MCF 10A (cell line): ENCODE measurements around the gene GAS6. TPM values are rescaled to one million over a fixed set of nuclear protein-coding genes. Genes with fewer than 3 reads are reported as not detected.

ENCODE experiments used
- BruUV-seq: library from RNA; stranded (reverse); fragments of 400-500 nt; replicated peaks from 2 replicates; lab custom pipeline; 2021; lab: Mats Ljungman, UMichigan
- CTCF ChIA-PET: fragments of 300-600 bp; sonication (Branson Sonifier 250); formaldehyde crosslinking; extraction: SDS; loops from one replicate; lab custom pipeline; 2021; ENCODE audit warnings: antibody characterized with exemption, inconsistent platforms; lab: Yijun Ruan, JAX
- POLR2A ChIA-PET: fragments of 300-600, 350-650 bp; sonication (Branson Sonifier 250); formaldehyde crosslinking; extraction: SDS; loops from one replicate; lab custom pipeline; 2020; ENCODE audit warnings: antibody characterized with exemption, inconsistent platforms; lab: Yijun Ruan, JAX
- DNase-seq: peaks from one replicate; pipeline ENCODE4 v3.0.0-alpha.2; 2018; ENCODE audit not compliant: unreplicated experiment
- H3K27ac Mint-ChIP-seq: one replicate; pipeline ENCODE4 v1.8.0; 2022; ENCODE audit warnings: mild to moderate bottlenecking, low read depth, mixed read lengths; ENCODE audit not compliant: unreplicated experiment
- H3K27me3 Mint-ChIP-seq: one replicate; pipeline ENCODE4 v1.8.0; 2022; ENCODE audit warnings: mixed read lengths; ENCODE audit not compliant: insufficient read depth, unreplicated experiment
- H3K36me3 Mint-ChIP-seq: one replicate; pipeline ENCODE4 v1.8.0; 2022; ENCODE audit warnings: mild to moderate bottlenecking, moderate library complexity, mixed read lengths; ENCODE audit not compliant: insufficient read depth, unreplicated experiment
- H3K4me1 Mint-ChIP-seq: one replicate; pipeline ENCODE4 v1.8.0; 2022; ENCODE audit warnings: mixed read lengths; ENCODE audit not compliant: insufficient read depth, unreplicated experiment
- H3K4me3 Mint-ChIP-seq: one replicate; pipeline ENCODE4 v1.8.0; 2022; ENCODE audit warnings: mild to moderate bottlenecking, moderate library complexity, mixed read lengths; ENCODE audit not compliant: unreplicated experiment
- H3K9me3 Mint-ChIP-seq: one replicate; pipeline ENCODE4 v1.8.0; 2022; ENCODE audit warnings: mixed read lengths; ENCODE audit not compliant: unreplicated experiment
- intact Hi-C: fragments of 100-400 bp; cut with micrococcal nuclease; formaldehyde crosslinking; loops from 2 replicates; pipeline ENCODE4 v1.14.1; 2022
- total RNA-seq: library from RNA; stranded (reverse); gene quantifications from 2 replicates; pipeline ENCODE4 v1.2.3, GENCODE V29; 2022
- TF ChIP-seq, protein P1 (sequence below): fragments of 200-600 bp; IDR thresholded peaks from one replicate; pipeline ENCODE4 v1.8.0; 2022; ENCODE audit warnings: antibody characterized with exemption, mild to moderate bottlenecking; ENCODE audit not compliant: unreplicated experiment

The GAS6 gene
- total RNA-seq, 1 experiment from 2014 or later = 92.3 TPM

DNA sequence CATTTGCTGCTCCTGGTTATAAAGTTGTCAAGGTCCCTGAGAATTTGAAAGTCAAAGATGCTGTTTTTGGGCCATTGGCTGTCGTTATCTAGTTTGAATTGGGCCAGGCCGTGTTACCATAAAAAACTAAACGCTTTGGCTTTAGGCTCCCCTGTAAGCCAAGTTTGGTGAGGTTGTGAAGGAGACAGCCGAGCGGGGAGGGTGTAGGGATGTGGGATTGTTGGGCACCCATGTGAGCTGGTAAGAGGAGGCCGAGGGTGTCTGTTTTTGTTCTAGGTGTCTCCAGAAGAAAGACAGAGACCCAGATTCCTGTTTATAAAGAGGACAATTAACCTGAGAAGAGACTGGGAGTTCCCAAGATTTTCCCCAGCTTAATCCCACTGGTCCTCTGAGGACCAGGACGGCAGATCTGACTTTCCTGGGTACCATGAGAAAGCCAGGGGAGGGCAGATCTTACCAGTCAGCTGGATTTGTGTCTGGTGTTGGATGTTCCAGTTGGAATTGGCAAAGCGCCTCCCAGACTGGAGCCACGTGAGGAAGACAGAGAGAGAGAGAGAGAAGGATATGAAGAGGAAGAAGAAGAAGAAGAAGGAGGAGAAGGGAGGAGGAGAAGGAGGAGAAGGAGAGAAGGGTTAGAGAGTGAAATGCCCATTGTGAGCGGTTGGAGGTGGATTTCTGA lies 79.8 kb downstream of the GAS6 start:
- TF ChIP-seq, protein P1, sequence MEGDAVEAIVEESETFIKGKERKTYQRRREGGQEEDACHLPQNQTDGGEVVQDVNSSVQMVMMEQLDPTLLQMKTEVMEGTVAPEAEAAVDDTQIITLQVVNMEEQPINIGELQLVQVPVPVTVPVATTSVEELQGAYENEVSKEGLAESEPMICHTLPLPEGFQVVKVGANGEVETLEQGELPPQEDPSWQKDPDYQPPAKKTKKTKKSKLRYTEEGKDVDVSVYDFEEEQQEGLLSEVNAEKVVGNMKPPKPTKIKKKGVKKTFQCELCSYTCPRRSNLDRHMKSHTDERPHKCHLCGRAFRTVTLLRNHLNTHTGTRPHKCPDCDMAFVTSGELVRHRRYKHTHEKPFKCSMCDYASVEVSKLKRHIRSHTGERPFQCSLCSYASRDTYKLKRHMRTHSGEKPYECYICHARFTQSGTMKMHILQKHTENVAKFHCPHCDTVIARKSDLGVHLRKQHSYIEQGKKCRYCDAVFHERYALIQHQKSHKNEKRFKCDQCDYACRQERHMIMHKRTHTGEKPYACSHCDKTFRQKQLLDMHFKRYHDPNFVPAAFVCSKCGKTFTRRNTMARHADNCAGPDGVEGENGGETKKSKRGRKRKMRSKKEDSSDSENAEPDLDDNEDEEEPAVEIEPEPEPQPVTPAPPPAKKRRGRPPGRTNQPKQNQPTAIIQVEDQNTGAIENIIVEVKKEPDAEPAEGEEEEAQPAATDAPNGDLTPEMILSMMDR = no peak
- intact Hi-C loops = no loop called here
- Mint-ChIP-seq H3K9me3 (no peaks in the 10 kb centered on the region), H3K27me3 (no peaks in the 10 kb centered on the region), H3K4me3 (peak overlapping the region; percentile 6), H3K36me3 (no peaks in the 10 kb centered on the region), H3K4me1 (peaks cover 6% of the 10 kb centered on the region), H3K27ac (peak overlapping the region; percentile 86)
- DNase-seq = peak; percentile 30
- POLR2A ChIA-PET = interaction anchor here (0.7 kb wide), 1 partner anchor 157 kb away, joined by 4 read pairs; no protein-coding TSS in a partner anchor
- no TSS peak for BruUV-seq
- CTCF ChIA-PET = no interaction called here

DNA sequence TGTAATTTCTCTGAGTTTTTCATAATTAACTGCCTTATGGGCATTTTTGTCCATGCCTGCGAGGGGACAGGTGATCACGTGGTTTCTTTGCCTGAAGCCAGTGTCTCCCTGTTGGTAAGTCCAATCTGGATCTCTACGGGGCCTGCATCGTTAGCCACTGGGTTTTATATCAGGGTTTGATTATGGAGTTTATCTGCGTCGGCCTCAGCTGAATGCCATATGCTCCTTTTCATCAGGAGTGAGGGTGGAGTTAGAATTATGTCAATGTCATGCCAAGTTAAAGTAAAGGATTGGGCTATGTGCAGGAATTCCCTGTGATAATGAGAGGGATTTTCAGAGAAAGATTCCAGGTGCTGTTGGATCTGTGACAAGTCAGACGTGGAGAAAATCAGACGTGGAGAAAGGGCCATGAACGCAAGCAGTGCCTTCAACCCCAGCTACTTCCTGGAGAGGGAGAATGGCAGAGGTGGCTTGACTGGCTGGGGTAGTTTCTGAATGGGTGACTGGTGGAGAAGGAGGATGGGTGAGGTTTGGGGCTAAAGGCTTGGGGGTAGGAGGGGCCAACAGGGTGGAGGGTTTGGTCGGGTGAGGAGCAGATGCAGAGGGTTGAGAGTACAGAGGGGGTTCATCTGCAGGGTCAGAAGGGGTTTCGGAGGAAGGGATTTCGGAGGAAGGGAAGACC lies 80.5 kb downstream of the GAS6 start:
- no peaks in the 10 kb centered on the region for H3K27me3 Mint-ChIP-seq
- H3K36me3 Mint-ChIP-seq = no peaks in the 10 kb centered on the region
- no peak overlapping the region for H3K4me3 Mint-ChIP-seq
- POLR2A ChIA-PET = interaction anchor here (0.6 kb wide), 2 partner anchors 60 to 152 kb away, joined by 3 read pairs; no protein-coding TSS in a partner anchor
- TF ChIP-seq, protein P1 = no peak
- CTCF ChIA-PET = interaction anchor here (0.7 kb wide), 2 partner anchors 10 to 30 kb away, joined by 4 read pairs; no protein-coding TSS in a partner anchor
- peak overlapping the region; percentile 86 for H3K27ac Mint-ChIP-seq
- peaks cover 6% of the 10 kb centered on the region for H3K4me1 Mint-ChIP-seq
- DNase-seq = no peak
- H3K9me3 Mint-ChIP-seq = no peaks in the 10 kb centered on the region
- intact Hi-C loops = no loop called here
- BruUV-seq = no TSS peak

DNA sequence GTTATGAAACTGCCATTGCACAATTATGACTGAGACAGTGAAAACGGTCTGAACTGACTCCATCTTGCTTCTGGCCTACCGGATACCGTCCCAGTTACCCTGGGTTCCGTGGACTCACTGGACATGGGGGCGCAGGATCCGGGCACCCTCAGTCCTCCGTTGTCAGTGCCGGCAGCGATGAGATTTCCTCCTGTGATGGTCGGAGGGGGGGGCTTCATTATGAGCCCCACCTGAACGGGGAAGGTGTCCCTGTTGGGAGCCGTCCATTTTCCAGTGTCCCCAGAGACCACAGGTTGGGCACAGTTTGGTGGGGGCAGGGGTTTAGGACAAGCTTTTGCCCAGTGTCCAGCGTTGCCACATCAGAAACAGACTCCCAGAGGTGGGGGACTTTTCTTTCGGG lies 81.4 kb downstream of the GAS6 start:
- TF ChIP-seq, protein P1 = no peak
- no peaks in the 10 kb centered on the region for H3K9me3 Mint-ChIP-seq
- BruUV-seq = no TSS peak
- H3K4me1 Mint-ChIP-seq = peaks cover 6% of the 10 kb centered on the region
- no peak overlapping the region for H3K27ac Mint-ChIP-seq
- intact Hi-C loops = no loop called here
- H3K36me3 Mint-ChIP-seq = no peaks in the 10 kb centered on the region
- no peak for DNase-seq
- ChIA-PET POLR2A (no interaction called here), CTCF (interaction anchor here (1.2 kb wide), 2 partner anchors 10 to 58 kb away, joined by 3 read pairs; no protein-coding TSS in a partner anchor)
- H3K27me3 Mint-ChIP-seq = no peaks in the 10 kb centered on the region
- no peak overlapping the region for H3K4me3 Mint-ChIP-seq

DNA sequence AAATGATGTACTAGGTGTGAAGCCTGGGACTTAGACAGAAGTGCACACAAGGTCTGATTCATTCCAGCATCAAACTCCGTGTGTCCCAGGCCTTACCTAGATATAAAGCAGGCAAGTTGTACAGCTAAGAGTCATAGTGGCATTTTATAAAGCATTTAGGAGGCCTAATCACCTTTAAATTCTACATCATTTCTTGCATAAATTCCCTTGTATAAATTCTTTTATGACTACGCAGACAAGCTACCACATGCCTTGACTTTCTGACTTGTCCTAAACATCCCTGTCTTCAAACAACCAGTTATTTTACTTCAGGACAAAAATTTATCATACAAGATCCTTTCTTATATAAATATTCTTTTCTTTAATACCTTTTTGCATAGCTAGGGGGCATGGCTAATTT lies 82.3 kb downstream of the GAS6 start:
- Mint-ChIP-seq H3K9me3 (no peaks in the 10 kb centered on the region), H3K27ac (peak overlapping the region; percentile 20), H3K27me3 (no peaks in the 10 kb centered on the region), H3K4me3 (no peak overlapping the region), H3K36me3 (no peaks in the 10 kb centered on the region), H3K4me1 (peaks cover 6% of the 10 kb centered on the region)
- no TSS peak for BruUV-seq
- ChIA-PET CTCF (interaction anchor here (0.6 to 1.2 kb wide), 3 partner anchors 11 to 273 kb away, joined by 3 read pairs; no protein-coding TSS in a partner anchor), POLR2A (no interaction called here)
- peak; percentile 9 for DNase-seq
- TF ChIP-seq, protein P1 = no peak
- intact Hi-C loops = no loop called here
